GM12865 (cell line): ENCODE data around the gene PRR20G.
"Not testable (repeated sequence)": the region's sequence is repeated elsewhere in the genome, so short reads cannot be mapped to it uniquely, and the experiment has no call there.

Source experiments
- DNase-seq: peaks from one replicate; pipeline ENCODE4 v3.0.0; 2010; ENCODE audit warnings: low read depth
- H3K4me3 ChIP-seq: 2 replicates; pipeline ENCODE4 v1.5.1; 2011; ENCODE audit warnings: mild to moderate bottlenecking, low read depth, low read length, control low read depth
- TF ChIP-seq, protein P1 (sequence below): IDR thresholded peaks from 2 replicates; pipeline ENCODE4 v1.5.1; 2011; ENCODE audit warnings: low read length, control low read depth, low read depth, inconsistent platforms; ENCODE audit not compliant: insufficient read depth; ENCODE audit errors: missing control alignments

Gene PRR20G

DNA sequence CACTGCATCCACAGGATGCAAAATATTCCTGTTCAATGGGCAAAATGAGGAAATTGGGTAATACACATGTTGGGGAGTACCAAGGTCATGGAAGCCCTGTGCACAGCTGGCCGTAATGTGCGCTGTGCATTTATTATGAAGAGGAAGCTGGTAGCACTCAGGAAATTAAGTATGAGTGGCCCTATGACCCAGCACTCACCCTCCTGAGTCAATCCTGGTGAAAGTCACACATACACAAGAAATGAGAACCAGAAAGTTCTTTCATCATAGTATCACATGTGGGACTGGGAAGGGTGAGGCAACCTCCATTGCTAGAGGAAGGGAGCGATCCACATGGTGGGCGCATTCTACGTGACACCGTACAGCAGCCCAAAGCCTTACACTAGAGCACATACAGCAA lies 11.4 kb upstream of the PRR20G start:
- H3K4me3 ChIP-seq, result no peak overlapping the region
- TF ChIP-seq, protein P1, sequence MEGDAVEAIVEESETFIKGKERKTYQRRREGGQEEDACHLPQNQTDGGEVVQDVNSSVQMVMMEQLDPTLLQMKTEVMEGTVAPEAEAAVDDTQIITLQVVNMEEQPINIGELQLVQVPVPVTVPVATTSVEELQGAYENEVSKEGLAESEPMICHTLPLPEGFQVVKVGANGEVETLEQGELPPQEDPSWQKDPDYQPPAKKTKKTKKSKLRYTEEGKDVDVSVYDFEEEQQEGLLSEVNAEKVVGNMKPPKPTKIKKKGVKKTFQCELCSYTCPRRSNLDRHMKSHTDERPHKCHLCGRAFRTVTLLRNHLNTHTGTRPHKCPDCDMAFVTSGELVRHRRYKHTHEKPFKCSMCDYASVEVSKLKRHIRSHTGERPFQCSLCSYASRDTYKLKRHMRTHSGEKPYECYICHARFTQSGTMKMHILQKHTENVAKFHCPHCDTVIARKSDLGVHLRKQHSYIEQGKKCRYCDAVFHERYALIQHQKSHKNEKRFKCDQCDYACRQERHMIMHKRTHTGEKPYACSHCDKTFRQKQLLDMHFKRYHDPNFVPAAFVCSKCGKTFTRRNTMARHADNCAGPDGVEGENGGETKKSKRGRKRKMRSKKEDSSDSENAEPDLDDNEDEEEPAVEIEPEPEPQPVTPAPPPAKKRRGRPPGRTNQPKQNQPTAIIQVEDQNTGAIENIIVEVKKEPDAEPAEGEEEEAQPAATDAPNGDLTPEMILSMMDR, result no peak
- DNase-seq, result no peak

DNA sequence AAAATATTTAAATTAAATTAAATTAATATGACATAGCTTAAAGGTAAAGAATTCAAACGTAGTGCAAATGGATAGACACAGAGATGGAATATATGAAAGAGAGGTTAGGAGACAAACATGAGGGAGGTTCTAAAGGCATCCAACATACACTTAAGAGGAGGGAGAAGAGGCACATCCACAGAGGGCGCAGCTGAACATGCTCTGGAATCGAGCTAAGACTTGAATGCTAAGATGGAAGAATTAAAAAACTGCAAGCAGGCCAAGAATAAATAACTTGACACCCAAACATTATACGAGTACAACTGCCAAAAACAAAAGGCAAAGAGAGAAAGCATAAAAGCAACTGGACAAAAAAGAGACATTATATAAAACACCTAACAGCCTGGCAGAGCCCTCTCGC lies 9.1 kb upstream of the PRR20G start:
- H3K4me3 ChIP-seq, result no peak overlapping the region
- DNase-seq, result no peak

DNA sequence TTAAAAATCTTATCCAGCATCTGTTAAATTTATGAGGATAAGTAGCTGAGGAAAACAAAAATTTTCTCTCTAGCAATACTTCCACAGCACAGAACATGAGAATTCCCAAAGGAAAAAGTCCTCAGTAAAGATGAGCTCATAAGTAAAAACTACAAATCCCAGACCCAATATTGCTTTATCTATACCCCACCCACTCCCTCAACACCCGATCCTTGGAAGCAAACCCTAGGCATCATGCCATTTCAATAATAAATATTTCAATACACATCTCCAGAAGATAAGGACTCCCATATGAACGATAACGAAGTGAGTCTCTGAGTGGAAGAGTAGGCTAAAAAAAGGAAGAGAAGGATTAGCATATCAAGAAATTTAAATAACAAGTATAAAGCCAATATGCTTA lies 8.3 kb upstream of the PRR20G start:
- TF ChIP-seq, protein P1, result no peak
- no peak overlapping the region for H3K4me3 ChIP-seq
- no peak for DNase-seq

More for the DNA sequence above, 9.1 kb upstream of the PRR20G start:
- TF ChIP-seq, protein P1, result no peak

- H3K4me3 ChIP-seq, DNase-seq: not testable (repeated sequence)
These were observed 5.8 kb upstream of the PRR20G start for GRCh38 chr3:127293650-127294049.

DNA sequence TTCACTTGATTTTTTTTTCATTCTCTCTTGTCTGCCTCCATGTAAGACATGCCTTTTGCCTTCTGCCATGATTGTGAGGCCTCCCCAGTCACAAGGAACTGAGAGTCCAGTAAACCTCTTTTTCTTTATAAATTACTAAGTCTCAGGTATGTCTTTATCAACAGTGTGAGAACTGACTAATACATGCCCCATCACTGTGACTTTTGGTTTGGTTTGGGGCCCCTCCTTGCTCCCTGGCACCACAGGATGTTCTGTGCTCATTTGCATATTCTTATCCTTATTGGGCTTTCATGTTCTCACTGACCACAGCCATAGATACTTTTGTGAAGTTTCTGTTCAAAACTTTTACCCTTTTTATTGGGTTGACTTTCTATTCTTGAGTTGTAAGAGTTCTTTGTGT lies 3.8 kb upstream of the PRR20G start:
- TF ChIP-seq, protein P1, result no peak
- H3K4me3 ChIP-seq, result no peak overlapping the region
- peak; percentile 46 for DNase-seq

- DNase-seq, result no peak
- TF ChIP-seq, protein P1, result no peak
- no peak overlapping the region for H3K4me3 ChIP-seq
These were observed 3.3 kb upstream of the PRR20G start for GRCh38 chr3:127291114-127291513.

- DNase-seq, result no peak
- TF ChIP-seq, protein P1, result no peak
- H3K4me3 ChIP-seq, result no peak overlapping the region
These were observed 2.1 kb upstream of the PRR20G start for GRCh38 chr3:127289706-127290575.
